ENCODE data around the gene PDE6H. TPM values are rescaled to one million over a fixed set of nuclear protein-coding genes. Genes with fewer than 3 reads are reported as not detected.

Gene PDE6H
- total and polyA plus RNA-seq, 2 of the 8 experiments (the other 6 are each of a cell fraction or from before 2014, with no cell fraction given) = not detected

GRCh38 chr12:15000575-15000974, 27.7 kb downstream of the PDE6H start:
- Histone ChIP-seq H3K4me2 (ENCODE audit: insufficient read depth in 1 of 2, low read depth in 2 of 2, low read length in 2 of 2) (no peak overlapping the region), H2BK5ac (ENCODE audit: low read depth, low read length) (no peak overlapping the region), H2BK15ac (ENCODE audit: low read length) (no peak overlapping the region), H4K91ac (replicated peaks; ENCODE audit: insufficient read length, low read length) (no peak overlapping the region), H3K9ac (replicated peaks in 1 of 4; ENCODE audit: extremely low read depth in 1 of 4, low read depth in 3 of 4, low read length in 3 of 4) (no peak overlapping the region), H3K79me1 (ENCODE audit: low read depth, low read length) (no peaks in the 10 kb centered on the region), H3K23ac (ENCODE audit: insufficient read length) (no peak overlapping the region), H2AFZ (ENCODE audit: low read length) (no peak overlapping the region), H4K5ac (ENCODE audit: insufficient read length, low read depth, low read length) (no peak overlapping the region), H3K9me3 (ENCODE audit: insufficient read depth in 2 of 2, low read depth in 1 of 2, low read length in 1 of 2) (no peaks in the 10 kb centered on the region), H3K27ac (ENCODE audit: low read depth, low read length) (no peak overlapping the region), H4K8ac (ENCODE audit: extremely low read depth, insufficient read depth, low read length) (no peak overlapping the region), H3K23me2 (ENCODE audit: low read depth, low read length) (no peaks in the 10 kb centered on the region), H3K18ac (ENCODE audit: extremely low read depth, low read length) (no peak overlapping the region), H4K20me1 (replicated peaks in 1 of 2; ENCODE audit: control insufficient read depth in 1 of 2, insufficient read depth in 2 of 2, low read length in 2 of 2) (no peaks in the 10 kb centered on the region), H3K4ac (replicated peaks; ENCODE audit: insufficient read length, low read depth, low read length) (no peak overlapping the region), H3K27me3 (replicated peaks in 1 of 4; ENCODE audit: control insufficient read depth in 3 of 4, extremely low read depth in 1 of 4, insufficient read depth in 3 of 4, low read length in 3 of 4) (no peaks in the 10 kb centered on the region), H3K56ac (replicated peaks; ENCODE audit: insufficient read length, low read depth, low read length) (no peak overlapping the region), H3K79me2 (ENCODE audit: control insufficient read depth in 1 of 2, insufficient read depth in 2 of 2, low read length in 2 of 2) (no peaks in the 10 kb centered on the region), H2BK12ac (ENCODE audit: low read depth, low read length) (no peak overlapping the region), H2BK20ac (ENCODE audit: low read length) (no peak overlapping the region), H3K14ac (ENCODE audit: insufficient read length) (no peak overlapping the region), H2AK5ac (ENCODE audit: low read depth, low read length) (no peak overlapping the region), H2BK120ac (replicated peaks; ENCODE audit: low read depth, low read length) (no peak overlapping the region), H3K4me3 (ENCODE audit: extremely low read depth in 1 of 4, insufficient read depth in 2 of 4, low read depth in 3 of 4, low read length in 4 of 4) (no peak overlapping the region), H3K4me1 (replicated peaks in 1 of 4; ENCODE audit: control insufficient read depth in 3 of 4, insufficient read depth in 4 of 4, low read length in 3 of 4) (peaks cover 2 to 8% (median 3%) of the 10 kb centered on the region in 4 experiments; a peak in 4 of 7 replicates), H3K36me3 (ENCODE audit: control insufficient read depth in 2 of 4, insufficient read depth in 4 of 4, low read length in 3 of 4) (no peaks in the 10 kb centered on the region)
- 93% methylated on average over 2 of the region's 2 CpGs; no CpG with 5 or more reads in 1 of the 2 experiments for WGBS, 2 experiments (ENCODE audit: extremely low coverage in 1 of 2, insufficient coverage in 1 of 2, insufficient read length in 1 of 2, insufficient replicate concordance in 2 of 2, low coverage in 1 of 2, low lambda C conversion rate in 2 of 2, missing lambda C conversion rate in 1 of 2)
- FAIRE-seq (no peak), DNase-seq (ENCODE audit: low read depth in 1 of 2, low spot score in 2 of 2) (no peak)
- ChIA-PET POLR2A (ENCODE audit: partially characterized antibody) (interaction anchor here (1.3 kb wide), 1 partner anchor 226 kb away, joined by 3 read pairs; a partner anchor contains a TSS), CTCF (ENCODE audit: partially characterized antibody) (interaction anchor here (0.6 to 12.5 kb wide), 7 partner anchors 11 to 527 kb away, joined by 3 to 116 read pairs (median 10); partner anchors contain the start of genes ART4 and ERP27)
- TF ChIP-seq TAF1 (IDR thresholded peaks at IDR 0.05; ENCODE audit: low read depth, low read length) (no peak), CBX5 (IDR thresholded peaks at IDR 0.05; ENCODE audit: low read depth, low read length) (no peak), CHD2 (IDR thresholded peaks at IDR 0.05; ENCODE audit: low read length) (no peak), KDM1A (IDR thresholded peaks at IDR 0.05; ENCODE audit: borderline replicate concordance, low read length) (no peak), JUN (IDR thresholded peaks at IDR 0.05; ENCODE audit: low read depth, low read length) (no peak), SRF (IDR thresholded peaks at IDR 0.05; ENCODE audit: low read depth, low read length) (no peak), SIX5 (IDR thresholded peaks at IDR 0.05; ENCODE audit: low read depth, low read length) (no peak), CHD1 (IDR thresholded peaks at IDR 0.05; ENCODE audit: low read depth, low read length) (no peak), USF2 (IDR thresholded peaks at IDR 0.05; ENCODE audit: low read length) (no peak), FOSL1 (IDR thresholded peaks at IDR 0.05; ENCODE audit: insufficient read depth, low read depth, low read length) (no peak), TEAD4 (IDR thresholded peaks at IDR 0.05; ENCODE audit: low read depth, low read length) (no peak), KDM4A (IDR thresholded peaks at IDR 0.05; ENCODE audit: low read depth, low read length, severe bottlenecking) (no peak), GTF2F1 (IDR thresholded peaks at IDR 0.05; ENCODE audit: borderline replicate concordance, low read depth, low read length) (no peak), E2F6 (IDR thresholded peaks at IDR 0.05) (no peak)

All from H1 (cell line).